HG02678 (cell line): ENCODE results near the gene ERGIC1.
A peak's percentile ranks its signal among the peaks of the same experiment; 100 is the strongest.
"Not testable (repeated sequence)": the region's sequence is repeated elsewhere in the genome, so short reads cannot be mapped to it uniquely, and the experiment has no call there.

ENCODE experiments used
- ATAC-seq: cut with Tn5 transposase; IDR thresholded peaks from one replicate; pipeline ENCODE4 v1.9.1; 2021; ENCODE audit warnings: mild to moderate bottlenecking, moderate library complexity; ENCODE audit not compliant: unreplicated experiment

Gene ERGIC1

DNA sequence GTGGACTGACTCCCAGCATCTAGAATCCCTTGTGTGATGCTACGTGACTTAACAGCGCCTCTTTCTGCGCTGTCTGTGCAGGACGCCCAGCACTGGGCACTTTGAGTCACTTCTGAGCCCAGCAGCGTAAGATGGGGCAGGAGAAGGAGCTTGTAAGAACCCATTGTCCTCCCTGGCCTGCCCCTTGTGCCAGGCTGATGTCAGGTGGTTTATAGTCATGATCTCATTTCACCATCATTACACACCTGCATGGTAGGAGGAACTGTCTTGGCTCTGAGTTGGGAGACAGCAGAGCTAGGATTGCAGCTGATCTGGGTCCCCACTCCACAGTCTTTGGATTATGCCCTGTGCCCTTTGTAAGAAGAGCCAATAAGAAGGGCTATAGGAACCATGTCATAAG, 12.2 kb downstream of the ERGIC1 start:
- no peak for ATAC-seq

DNA sequence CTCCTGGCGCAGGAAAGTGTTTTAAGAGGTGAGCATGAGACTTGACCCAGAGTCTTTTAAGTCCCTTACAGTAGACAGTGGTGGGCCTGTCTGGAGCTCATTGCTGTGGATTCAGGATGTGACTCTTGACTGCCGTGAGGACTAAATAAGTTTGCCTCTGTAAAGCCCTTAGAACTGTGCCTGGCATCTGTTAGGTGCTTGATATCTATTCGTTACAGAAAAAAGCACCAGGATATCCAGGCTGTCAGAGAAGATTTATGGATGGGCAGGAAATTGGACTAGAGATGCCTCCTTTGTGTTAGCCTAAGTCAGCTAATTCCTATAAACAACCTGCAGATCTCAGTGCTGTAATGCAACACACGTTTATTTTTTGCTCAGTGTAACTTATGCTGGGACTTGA, 12.6 kb downstream of the ERGIC1 start:
- ATAC-seq = no peak

DNA sequence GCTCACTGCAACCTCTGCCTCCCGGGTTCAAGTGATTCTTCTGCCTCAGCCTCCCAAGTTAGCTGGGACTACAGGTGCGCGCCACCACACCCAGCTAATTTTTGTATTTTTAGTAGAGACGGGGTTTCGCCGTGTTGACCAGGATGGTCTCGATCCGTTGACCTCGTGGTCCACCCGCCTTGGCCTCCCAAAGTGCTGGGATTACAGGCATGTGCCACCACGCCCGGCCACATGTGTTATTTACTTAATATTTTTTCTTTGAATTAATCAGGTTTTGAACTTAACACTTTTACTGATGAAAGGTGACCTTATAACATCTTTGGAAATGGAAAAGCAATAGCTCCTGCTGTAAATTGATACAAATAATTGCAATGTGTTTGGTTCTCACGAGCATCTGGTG, 13.5 kb downstream of the ERGIC1 start:
- ATAC-seq = not testable (repeated sequence)

DNA sequence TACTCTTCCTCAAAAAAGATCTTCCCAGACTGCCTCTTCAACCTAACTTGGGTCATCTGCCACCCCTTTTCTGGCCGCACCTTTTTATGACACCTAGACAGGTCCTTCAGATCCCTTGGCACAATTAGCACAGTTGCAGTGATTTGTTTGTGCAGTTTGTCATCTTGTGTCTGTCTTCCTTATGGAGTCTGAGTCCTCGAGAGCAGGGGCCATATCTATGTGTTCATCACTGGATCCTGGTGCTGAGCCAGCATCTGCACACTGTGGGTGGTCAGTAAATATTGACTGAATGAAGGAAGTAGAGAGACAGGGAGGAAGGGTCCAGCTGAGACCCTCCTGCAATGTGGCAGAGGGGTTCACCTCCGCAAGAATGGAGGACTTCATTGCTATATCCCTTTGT, 14.4 kb downstream of the ERGIC1 start:
- no peak for ATAC-seq

DNA sequence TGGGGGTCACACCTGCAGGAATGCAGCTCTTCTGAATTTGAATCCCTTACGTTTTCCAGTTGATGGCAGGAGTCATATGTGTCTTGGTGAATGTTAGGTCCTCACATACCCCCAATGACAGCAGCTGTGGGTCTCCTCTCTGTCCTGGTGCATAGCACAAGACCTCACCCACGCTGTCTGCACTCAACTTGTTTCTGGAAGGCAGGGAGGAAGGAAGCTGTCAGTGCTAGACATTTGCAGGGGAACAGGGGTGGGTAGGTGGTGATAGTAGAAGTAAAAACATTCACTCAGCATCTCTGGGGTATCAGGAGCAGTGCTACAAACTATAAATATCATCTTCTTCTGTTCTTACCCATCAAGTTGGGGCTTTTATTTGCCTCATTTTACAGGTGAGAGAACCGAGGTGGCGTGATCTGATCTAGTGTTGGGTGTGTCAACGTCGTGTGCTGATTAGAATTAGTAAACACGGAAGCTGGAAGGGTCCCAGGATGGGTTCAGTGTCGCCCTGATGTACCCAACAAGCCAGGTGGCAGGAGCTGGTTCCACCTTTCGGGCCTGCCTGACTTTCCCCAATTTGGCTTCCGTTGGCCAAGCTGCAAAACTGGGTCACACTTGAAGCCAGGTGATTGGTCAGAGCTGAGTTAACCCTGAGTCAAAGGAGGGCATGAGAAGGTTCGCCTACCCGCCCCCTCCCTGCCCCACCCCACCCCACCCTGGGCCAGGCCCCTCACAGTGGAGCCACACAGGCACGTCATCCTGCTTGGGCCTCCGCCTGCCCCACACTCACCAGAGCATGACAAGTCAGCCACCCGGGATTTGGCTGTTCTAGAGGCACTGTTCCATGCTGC, 15.8 kb downstream of the ERGIC1 start:
- peak; percentile 60 for ATAC-seq

DNA sequence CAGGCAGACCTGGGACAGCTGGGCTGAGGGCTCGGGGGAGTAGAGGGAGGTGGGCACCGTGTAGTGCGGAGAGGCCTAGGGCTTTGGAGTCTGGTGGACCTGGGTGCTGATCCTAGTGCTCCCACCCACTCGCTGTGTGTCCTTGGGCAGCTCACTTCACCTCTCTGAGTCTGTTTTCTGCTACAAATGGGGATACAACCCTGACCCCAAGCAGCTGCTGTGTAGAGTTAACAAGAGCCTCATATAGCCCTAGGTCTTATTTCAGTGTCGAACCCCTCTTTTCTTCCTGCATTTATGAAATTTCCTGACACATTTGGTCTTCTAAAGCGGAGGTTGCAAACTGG, 16.4 kb downstream of the ERGIC1 start:
- no peak for ATAC-seq

DNA sequence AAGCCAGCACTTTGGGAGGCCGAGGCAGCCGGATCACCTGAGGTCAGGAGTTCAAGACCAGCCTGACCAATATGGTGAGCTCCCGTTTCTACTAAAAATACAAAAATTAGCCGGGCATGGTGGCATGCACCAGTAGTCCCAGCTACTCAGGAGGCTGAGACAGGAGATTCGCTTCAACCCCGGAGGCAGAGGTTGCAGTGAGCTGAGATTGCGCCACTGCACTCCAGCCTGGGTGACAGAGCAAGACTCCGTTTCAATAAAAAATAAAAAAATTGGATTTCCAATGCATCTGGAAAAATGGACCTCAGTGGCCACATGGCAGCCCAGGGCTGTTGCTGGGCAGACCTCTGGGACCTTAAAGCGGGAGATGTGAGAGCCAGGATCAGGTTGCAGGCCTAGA, 17.2 kb downstream of the ERGIC1 start:
- not testable (repeated sequence) for ATAC-seq

DNA sequence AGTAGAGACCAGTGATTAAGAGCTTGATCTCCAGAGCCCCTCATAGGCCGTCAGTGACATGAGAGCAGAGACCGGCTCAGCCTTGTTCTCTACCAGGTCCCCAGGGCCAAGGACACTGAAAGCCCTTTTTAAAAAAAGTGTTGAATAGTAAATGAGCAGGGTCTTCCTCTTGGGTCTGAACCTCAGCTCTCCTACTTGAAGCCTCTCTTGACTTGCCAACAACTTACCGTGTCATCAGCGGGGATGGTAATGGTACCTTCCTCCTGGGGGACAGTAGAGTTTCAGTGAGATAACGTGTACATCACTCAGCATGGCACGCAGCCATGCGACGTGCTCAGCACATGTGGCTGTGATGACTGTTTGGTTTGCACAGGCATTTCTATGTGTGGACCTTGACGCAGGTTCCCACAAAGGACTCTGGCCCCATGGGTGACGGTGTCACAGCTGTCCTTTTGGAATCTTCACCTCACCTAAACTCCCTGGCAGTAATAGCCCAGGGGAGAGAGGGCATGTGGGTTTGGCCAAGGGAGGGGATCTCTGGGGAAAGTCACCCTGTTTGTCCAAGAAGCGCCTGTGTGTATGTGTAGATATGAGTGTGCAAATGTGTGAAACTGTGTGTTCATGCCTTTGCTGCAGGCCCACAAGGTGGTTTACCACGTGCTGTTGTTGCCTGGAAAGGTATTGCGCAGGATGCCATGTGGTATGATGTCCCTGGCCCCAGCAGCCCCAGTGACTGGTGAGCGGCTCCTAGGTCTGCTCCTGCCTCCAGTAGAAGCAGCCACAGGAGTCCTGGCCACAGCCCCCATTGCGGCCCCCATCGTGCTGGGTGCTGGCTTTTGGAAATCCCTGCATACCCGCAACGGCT, 18.7 kb downstream of the ERGIC1 start:
- ATAC-seq = no peak

DNA sequence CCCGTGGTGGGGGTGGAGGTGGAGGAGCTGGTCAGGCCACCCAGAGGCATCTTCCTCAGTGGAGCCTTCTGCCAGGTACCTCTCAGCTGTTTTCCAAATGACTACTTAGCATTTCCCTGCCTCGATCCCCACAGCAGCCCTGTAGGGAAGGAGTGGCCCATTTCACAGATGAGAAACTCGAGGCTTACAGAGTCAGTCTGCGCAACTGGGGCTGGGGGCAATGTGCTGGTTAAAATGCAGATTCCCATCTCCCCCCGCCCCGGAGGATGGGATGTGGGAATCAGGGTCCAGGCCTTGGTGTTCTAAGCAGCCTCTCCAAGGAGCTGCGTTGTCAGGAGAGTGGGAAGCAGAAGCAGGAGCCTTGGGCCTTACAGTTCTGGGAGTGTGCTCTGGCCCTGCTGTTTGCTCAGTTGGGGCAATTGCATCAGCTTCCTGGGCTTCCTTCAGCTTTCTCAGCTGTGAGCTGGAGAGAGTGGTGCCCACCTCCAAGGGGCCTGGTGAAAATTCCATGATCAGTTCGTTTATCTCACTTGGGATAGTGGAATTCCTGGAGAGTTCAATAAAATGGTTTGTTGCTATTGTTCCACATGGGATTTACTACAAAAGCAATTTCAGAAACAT, 19.4 kb downstream of the ERGIC1 start:
- no peak for ATAC-seq

DNA sequence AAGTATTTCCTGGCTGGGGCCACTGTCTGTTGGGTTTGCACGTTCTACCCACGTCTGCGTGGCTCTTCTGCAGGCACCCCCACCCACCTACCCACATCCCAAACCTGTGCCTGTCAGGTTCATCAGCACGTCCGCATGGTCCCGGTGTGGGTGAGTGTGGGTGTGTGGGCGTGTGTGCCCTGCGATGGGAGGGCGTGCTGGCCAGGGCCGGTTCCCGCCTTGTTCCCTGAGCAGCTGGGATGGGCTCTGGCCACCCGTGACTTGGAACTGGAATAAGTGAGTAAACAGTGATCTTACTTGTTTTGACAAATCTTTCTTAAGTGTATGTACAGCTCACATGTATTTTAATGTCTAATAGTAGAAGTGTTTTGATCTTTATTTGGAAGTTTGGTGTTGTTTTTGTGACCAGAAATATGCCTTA, 20.4 kb downstream of the ERGIC1 start:
- no peak for ATAC-seq

DNA sequence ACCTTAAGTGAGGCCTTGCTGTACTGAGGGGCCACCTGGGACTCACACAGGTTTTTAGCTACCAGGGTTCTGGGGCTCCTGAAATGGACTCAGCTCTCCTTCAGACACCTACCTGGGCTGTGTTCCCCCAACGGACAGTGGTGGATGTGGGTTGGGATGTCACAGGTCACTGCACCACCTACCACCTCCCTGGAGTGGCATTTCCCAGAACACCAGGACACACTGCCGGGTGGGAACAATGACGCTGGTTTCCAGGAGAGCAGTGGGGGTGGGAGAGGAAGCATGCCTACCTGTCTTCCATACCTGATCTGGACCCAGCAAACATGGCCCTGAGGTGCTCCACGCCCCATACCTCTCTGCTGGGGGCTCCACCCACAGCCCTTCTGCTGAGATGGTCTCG, 20.9 kb downstream of the ERGIC1 start:
- ATAC-seq = no peak

DNA sequence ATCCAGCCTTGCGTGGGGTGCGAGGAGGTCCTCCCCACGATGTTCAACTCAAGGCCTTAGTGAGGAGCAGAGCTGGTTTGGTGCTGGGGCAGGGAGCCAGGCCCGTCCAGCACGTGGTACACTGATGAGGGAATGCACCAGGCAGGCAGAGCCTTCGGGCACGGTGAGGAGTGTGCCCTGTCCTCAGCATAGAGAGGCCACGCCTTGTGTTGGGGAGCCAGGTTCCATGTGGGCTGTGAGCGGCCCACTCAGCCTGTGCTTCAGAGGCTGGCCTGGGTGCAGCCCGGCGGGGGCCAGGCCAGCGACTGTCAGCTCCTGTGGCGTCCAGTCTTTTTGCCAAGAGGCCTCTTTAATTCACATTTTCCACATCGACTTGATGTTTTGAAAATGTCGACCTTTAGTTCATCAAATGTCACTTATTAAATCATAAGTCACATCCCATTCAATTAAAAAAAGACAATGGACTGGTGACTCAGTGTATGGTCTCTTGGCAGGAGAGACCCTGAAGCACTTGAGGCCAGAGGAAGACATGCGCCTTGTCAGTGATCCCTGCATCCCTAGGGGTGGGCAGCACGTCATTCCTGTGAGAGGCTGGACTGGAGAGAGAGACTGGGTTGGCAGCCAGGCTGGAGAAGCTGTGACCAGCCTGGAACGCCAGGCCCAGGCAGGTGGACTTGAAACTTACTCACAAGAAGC, 21.7 kb downstream of the ERGIC1 start:
- no peak for ATAC-seq

DNA sequence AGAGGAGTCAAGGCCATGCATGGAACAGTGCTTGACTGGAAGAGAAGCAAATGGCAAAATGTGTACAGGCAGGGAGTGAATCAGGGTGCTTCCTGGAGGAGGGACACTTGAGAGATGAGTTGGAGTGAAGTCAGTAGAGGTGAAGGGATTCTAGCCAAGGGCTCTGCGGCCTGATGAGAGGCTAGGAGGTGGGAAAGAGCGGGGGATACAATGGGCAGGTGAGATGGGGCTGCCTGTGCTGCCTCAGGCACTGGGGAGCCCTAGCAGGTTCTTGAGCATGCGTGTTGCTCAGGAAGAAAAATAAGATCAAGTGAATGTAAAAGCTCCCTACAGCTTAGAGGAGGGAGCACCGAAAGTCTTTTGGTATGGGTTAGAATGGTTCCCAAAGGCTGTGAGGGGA, 22.3 kb downstream of the ERGIC1 start:
- no peak for ATAC-seq

DNA sequence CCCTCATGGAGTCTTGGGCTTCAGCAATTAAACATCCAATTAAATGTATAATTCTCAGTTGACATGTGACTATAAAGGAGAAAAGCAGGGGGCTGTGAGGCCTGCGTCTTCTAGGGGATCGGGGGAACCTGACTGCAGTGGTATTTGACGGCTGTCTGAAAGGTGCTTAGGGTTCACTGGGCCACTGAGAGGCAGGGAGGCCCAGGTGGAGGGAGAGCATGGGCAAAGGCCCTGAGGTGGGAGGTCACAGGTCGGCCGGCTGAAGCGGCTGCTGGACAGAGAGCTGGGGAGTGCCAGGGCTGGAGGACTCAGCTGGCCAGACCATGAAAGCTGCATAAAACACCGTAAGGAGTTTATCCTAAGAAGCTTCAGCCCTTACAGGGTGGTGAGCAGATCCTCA, 23.9 kb downstream of the ERGIC1 start:
- ATAC-seq = no peak

DNA sequence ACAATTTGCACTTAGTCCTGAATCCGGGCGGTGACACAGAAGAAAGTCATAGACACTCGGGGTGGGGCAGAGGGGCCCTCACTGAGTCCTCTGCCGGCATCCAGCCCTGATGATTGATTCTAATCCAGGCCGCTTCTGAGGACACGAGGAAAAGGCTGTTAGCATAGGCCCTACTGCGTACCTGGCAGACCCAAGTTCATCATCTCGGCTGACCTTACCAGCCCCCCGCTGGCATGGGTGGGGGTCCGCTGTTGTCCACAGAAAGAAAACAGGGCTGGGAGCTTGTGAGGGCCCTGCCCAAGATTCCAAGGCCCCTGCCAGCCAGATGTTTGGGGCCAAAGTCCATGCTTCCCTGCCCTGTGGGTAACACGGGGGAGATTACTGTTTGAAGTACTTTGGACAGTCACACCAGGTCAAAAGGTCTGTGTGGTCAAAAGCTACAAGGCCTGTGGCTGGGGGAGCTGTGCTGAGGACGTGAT, 24.5 kb downstream of the ERGIC1 start:
- ATAC-seq = no peak

DNA sequence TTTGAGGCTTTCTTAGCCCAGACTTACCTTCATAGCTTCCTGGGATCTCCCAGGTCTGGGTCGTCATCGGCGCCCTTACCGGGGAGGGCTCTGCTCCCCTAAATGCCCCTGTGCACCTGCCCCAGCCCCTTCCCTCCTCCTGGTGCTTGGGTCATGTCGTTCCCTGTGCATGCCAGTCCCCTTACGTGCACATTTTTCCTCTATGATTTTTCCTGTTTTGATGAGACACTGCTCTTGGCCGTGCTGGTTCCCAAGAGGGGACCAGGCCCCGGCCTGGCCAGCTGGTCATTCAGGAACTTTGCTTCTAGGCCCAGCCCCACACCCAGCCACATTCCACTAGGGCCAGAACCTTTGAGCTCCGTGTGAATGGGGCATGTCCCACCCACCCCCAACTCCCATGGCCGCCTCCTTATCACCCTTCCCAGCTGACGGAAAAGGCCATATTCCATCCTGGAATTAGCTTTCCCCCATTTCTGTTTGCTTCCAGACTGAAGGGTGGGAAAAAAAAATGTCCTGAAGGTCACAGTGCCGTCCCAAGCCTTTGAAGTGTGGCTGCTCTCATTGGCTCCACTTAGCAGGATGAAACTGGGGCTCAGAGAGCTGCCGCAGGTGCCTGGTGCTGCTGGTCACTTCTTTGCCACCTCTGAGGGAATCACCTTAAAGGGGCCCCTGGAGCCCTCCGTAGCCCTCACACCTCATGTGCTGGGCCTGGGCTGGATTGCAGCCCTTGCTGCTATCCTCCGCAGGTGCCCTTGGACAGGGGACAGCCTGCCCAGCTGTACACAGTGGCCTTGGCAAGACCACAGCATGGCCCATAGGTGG, 25.1 kb downstream of the ERGIC1 start:
- no peak for ATAC-seq

DNA sequence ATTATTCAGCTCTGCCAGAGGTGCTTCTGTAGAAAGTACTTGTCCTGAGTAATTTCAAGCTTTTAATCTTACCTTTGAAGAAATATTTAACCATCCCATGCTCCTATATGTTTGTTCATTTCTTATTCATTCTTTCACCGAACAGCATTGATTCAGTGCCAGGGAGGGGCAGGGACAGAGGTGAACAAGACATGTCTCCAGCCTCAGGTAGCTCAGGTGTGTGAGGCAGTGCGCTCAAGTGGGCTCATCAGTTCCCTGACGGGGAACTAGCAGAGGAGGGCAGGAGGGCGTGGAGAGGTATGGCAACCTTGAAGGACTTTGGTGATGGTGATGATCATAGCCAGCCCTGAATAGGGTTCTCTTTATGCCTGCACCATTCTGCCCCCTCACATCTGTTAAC, 25.9 kb downstream of the ERGIC1 start:
- ATAC-seq = no peak

DNA sequence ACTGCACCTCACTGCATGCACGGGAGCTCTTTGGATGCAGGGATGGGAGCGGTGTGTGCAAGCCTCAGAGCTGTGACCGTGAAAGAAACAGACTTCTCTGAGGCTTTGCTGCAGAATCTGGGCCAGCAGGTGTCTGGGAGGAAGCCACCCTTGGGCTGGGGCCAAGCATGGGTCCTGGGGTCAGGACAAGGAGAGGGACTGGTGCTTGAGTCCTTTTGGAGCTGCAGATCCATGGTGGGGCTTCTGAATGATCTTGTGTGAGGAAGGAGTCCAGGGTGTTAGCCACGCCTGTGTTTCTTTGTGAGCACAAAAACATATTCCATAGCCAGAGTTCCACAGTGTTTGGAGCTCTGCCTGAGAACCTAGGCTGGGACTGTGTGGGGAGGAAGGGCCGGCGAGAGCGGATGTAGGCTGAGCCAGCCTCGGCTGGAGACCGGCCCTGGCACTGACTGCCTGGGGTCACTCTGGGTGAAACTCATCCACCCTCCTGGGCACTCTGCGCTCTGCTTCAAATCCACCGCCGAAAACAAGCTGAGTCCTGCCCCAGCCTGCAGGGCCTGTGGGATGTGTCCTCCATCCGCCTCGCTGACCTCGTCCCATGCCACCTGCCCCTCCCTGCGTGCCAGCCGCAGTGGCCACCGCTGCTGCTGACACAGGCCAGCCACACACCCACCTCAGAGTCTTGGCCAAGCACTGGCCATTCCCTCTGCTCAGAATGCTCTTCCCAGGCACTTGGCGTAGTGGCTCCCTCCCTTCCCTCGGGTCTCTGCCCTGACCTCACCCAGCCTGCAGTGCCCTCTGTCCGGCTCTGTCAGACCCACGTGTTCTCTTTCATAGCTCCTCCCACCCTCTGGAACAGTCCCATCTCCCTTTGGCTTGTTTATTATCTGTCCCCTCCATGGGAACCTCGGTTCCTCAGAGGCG, 26.7 kb downstream of the ERGIC1 start:
- ATAC-seq = no peak

DNA sequence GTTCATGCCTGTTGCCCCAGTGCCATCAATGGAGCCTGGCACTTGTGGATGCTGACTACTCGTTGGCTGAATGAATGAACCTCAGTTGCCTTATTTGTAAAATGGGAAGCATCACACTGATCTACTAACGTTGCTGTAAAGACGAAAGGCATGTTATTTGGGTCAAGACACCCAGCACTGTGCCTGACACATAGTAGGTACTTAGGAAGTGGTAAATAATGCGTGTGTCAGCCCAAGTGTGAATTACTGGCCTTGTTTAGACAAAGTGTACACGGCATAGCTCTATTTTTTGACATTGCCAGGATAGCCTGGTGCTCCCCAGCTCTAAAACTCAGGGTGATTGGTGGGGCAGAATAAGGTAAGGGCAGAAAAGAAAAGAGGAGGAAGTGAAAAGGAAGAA, 27.4 kb downstream of the ERGIC1 start:
- no peak for ATAC-seq
